Endometrium (tissue), 2 donors: ENCODE measurements around the gene CYTH3.
A peak's percentile ranks its signal among the peaks of the same experiment; 100 is the strongest.

Experiments used
- FAIRE-seq: peaks from 2 replicates; lab custom pipeline; 2012; peaks lifted over from hg19 to GRCh38; lab: Jason Lieb, UNC
- donor health status: control.
- donor health status: control.

CYTH3 gene

GRCh38 chr7:6258440-6259182 is 13.8 kb downstream of the CYTH3 start:
- peak; percentile 99 for FAIRE-seq

GRCh38 chr7:6257675-6258074 is 14.7 kb downstream of the CYTH3 start:
- FAIRE-seq = no peak

- peak; percentile 46 for FAIRE-seq
Observed at GRCh38 chr7:6256677-6257535, 15.5 kb downstream of the CYTH3 start.

GRCh38 chr7:6256109-6256483 is 16.3 kb downstream of the CYTH3 start:
- no peak for FAIRE-seq

- FAIRE-seq = no peak
Observed at GRCh38 chr7:6254866-6255265, 17.6 kb downstream of the CYTH3 start.

GRCh38 chr7:6252748-6253147 is 19.7 kb downstream of the CYTH3 start:
- no peak for FAIRE-seq

- no peak for FAIRE-seq
Observed at GRCh38 chr7:6252341-6252746, 20.1 kb downstream of the CYTH3 start.

GRCh38 chr7:6251653-6252052 is 20.8 kb downstream of the CYTH3 start:
- no peak for FAIRE-seq

GRCh38 chr7:6250364-6250833 is 22.0 kb downstream of the CYTH3 start:
- FAIRE-seq = no peak

- no peak for FAIRE-seq
Observed at GRCh38 chr7:6249043-6249442, 23.4 kb downstream of the CYTH3 start.

- FAIRE-seq = no peak
Observed at GRCh38 chr7:6248581-6248980, 23.8 kb downstream of the CYTH3 start.

- no peak for FAIRE-seq
Observed at GRCh38 chr7:6246251-6246917, 26.0 kb downstream of the CYTH3 start.

GRCh38 chr7:6244021-6244420 is 28.4 kb downstream of the CYTH3 start:
- no peak for FAIRE-seq

GRCh38 chr7:6243168-6243567 is 29.3 kb downstream of the CYTH3 start:
- FAIRE-seq = no peak

- FAIRE-seq = no peak
Observed at GRCh38 chr7:6242561-6242960, 29.9 kb downstream of the CYTH3 start.

- no peak for FAIRE-seq
Observed at GRCh38 chr7:6241607-6241973, 30.8 kb downstream of the CYTH3 start.

- FAIRE-seq = no peak
Observed at GRCh38 chr7:6238309-6238925, 34.0 kb downstream of the CYTH3 start.

GRCh38 chr7:6237730-6238129 is 34.7 kb downstream of the CYTH3 start:
- FAIRE-seq = no peak

- FAIRE-seq = no peak
Observed at GRCh38 chr7:6237011-6237410, 35.4 kb downstream of the CYTH3 start.

GRCh38 chr7:6235029-6235871 is 37.2 kb downstream of the CYTH3 start:
- FAIRE-seq = no peak

GRCh38 chr7:6234384-6234783 is 38.0 kb downstream of the CYTH3 start:
- FAIRE-seq = no peak

GRCh38 chr7:6232534-6232933 is 39.9 kb downstream of the CYTH3 start:
- no peak for FAIRE-seq
